ENCODE results near the gene LRRC8C.

- no peak for TF ChIP-seq CTCF (IDR thresholded peaks at IDR 0.05)
- no peak for TF ChIP-seq POLR2A (IDR thresholded peaks at IDR 0.05)
Observed at GRCh38 chr1:89757532-89757931, 124.6 kb downstream of the LRRC8C start.

All from right lobe of liver (tissue), 4 donors.